ENCODE results near the gene SLC38A10. TPM values are rescaled to one million over a fixed set of nuclear protein-coding genes. Genes with fewer than 3 reads are reported as not detected.
A peak's percentile ranks its signal among the peaks of the same experiment; 100 is the strongest.

SLC38A10 gene
- total RNA-seq, 1 experiment from 2014 or later: 43.8 TPM

DNA sequence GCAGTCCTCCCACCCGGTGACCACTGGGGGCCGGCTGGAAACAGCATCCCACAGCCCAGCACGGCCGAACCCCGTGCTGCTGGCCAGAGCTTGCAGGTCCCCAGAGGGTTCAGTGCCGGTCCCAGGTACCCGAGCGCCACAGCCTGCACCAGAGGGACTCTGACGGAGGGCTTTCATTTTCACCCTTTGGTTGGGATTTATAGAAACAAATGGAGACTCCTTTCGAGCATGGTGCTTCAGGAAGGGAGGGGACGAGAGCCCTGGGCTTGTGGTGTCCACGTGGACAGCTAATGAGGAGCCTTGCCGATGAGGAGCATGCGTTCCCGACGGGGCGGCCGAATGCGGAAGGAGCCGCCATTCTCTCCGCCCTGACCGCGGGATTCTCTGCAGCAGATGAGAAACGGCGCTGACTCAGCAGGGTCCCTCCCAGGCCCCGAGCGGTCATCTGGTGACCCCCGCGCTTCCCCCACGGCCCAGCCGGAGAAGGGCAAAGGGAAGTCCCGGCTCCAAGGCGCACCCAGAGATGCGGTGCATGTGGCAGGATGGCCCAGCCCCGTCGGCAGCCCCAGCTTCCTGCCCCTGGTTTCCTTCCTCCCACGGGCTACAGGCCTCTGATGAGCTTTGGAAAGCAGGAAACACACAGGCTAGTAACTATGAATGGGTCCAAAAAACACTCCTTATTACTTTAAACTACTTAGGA is 9.8 kb downstream of the SLC38A10 start:
- Histone ChIP-seq H4K91ac (ENCODE audit: insufficient read length, low read depth, low read length) (no peak overlapping the region), H3K9me3 (ENCODE audit: control insufficient read depth, low read depth, low read length) (no peaks in the 10 kb centered on the region), H3K4me1 (ENCODE audit: insufficient read depth, low read length) (no peaks in the 10 kb centered on the region), H3K56ac (ENCODE audit: insufficient read length, low read depth, low read length) (no peak overlapping the region), H3K27me3 (ENCODE audit: insufficient read depth, low read length) (no peaks in the 10 kb centered on the region), H2BK120ac (ENCODE audit: low read depth, low read length, poor library complexity, severe bottlenecking) (no peak overlapping the region), H3K79me1 (ENCODE audit: insufficient read depth, low read depth, low read length, poor library complexity, severe bottlenecking) (peaks cover 3% of the 10 kb centered on the region), H2BK5ac (ENCODE audit: insufficient read length, low read length) (no peak overlapping the region), H2BK15ac (ENCODE audit: low read depth, low read length) (no peak overlapping the region), H2BK12ac (ENCODE audit: insufficient read length, low read depth, low read length) (no peak overlapping the region), H3K14ac (ENCODE audit: insufficient read depth, low read length) (no peak overlapping the region), H2BK20ac (ENCODE audit: low read depth, low read length, poor library complexity, severe bottlenecking) (no peak overlapping the region), H3K18ac (ENCODE audit: insufficient read length, low read depth, low read length) (no peak overlapping the region), H3K9ac (ENCODE audit: extremely low read depth, insufficient read length, low read length) (no peak overlapping the region), H3K4ac (ENCODE audit: low read depth, low read length) (no peak overlapping the region), H3K4me2 (ENCODE audit: insufficient read depth, insufficient read length, low read length) (no peak overlapping the region), H2AFZ (ENCODE audit: low read length) (no peak overlapping the region), H3K79me2 (ENCODE audit: insufficient read depth, low read length) (peaks cover 3% of the 10 kb centered on the region; the same call in 1 of the 2 replicates), H4K20me1 (ENCODE audit: control insufficient read depth, insufficient read depth, insufficient read length) (no peaks in the 10 kb centered on the region), H3K27ac (ENCODE audit: insufficient read length, low read depth, low read length) (no peak overlapping the region), H3K23ac (ENCODE audit: insufficient read length, low read depth, low read length) (no peak overlapping the region), H2AK5ac (ENCODE audit: insufficient read length, low read length) (no peak overlapping the region), H4K5ac (ENCODE audit: insufficient read length, low read depth, low read length) (no peak overlapping the region), H3T11ph (ENCODE audit: low read length) (no peak overlapping the region), H4K8ac (replicated peaks; ENCODE audit: insufficient read length, low read depth, low read length) (no peak overlapping the region), H3K23me2 (ENCODE audit: insufficient read length, low read depth, low read length, poor library complexity, severe bottlenecking) (no peaks in the 10 kb centered on the region)
- TF ChIP-seq, protein P1, sequence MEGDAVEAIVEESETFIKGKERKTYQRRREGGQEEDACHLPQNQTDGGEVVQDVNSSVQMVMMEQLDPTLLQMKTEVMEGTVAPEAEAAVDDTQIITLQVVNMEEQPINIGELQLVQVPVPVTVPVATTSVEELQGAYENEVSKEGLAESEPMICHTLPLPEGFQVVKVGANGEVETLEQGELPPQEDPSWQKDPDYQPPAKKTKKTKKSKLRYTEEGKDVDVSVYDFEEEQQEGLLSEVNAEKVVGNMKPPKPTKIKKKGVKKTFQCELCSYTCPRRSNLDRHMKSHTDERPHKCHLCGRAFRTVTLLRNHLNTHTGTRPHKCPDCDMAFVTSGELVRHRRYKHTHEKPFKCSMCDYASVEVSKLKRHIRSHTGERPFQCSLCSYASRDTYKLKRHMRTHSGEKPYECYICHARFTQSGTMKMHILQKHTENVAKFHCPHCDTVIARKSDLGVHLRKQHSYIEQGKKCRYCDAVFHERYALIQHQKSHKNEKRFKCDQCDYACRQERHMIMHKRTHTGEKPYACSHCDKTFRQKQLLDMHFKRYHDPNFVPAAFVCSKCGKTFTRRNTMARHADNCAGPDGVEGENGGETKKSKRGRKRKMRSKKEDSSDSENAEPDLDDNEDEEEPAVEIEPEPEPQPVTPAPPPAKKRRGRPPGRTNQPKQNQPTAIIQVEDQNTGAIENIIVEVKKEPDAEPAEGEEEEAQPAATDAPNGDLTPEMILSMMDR (conservative IDR thresholded peaks at IDR 0.05): no peak
- Mint-ChIP-seq H3K27me3 (ENCODE audit: low read depth) (no peaks in the 10 kb centered on the region), H3K4me3 (no peak overlapping the region), H3K36me3 (ENCODE audit: insufficient read depth in 1 of 3, low read depth in 3 of 3) (peaks cover 5 to 31% (median 8%) of the 10 kb centered on the region in 3 experiments; a peak in 6 of 7 replicates), H3K27ac (peak overlapping the region in 2 of 3 experiments; percentile 31 to 39; a peak in 1 of 7 replicates), H3K9me3 (no peaks in the 10 kb centered on the region), H3K4me1 (peaks cover 2 to 7% of the 10 kb centered on the region in 2 experiments; a peak in 3 of 4 replicates)
- no peak for DNase-seq
- WGBS (ENCODE audit: extremely low coverage, insufficient read length, low lambda C conversion rate): no CpG with 5 or more reads among the region's 37 CpGs

All from H9 (cell line).